Memory B cell (primary cell): ENCODE results near the gene HOXD11.
A peak's percentile ranks its signal among the peaks of the same experiment; 100 is the strongest.

Experiments
- ATAC-seq: fragments of 150-1000 bp; cut with Tn5 transposase; 2 replicates; pipeline ENCODE4 v1.10.0; 2021; ENCODE audit warnings: low read depth, mild to moderate bottlenecking, moderate library complexity
- DNase-seq, 2 donors: peaks; one replicate each; pipeline ENCODE4 v3.0.0; 2022; ENCODE audit warnings: low spot score in 2 of 2
- H3K27ac Mint-ChIP-seq: one replicate; pipeline ENCODE4 v1.8.0; 2022; ENCODE audit warnings: mild to moderate bottlenecking, moderate library complexity, mixed read lengths
- H3K27me3 Mint-ChIP-seq: one replicate; pipeline ENCODE4 v1.8.0; 2022; ENCODE audit warnings: mixed read lengths
- H3K36me3 Mint-ChIP-seq: one replicate; pipeline ENCODE4 v1.8.0; 2022; ENCODE audit warnings: mild to moderate bottlenecking, mixed read lengths
- H3K4me1 Mint-ChIP-seq: one replicate; pipeline ENCODE4 v1.8.0; 2022; ENCODE audit warnings: mixed read lengths
- H3K4me3 Mint-ChIP-seq: one replicate; pipeline ENCODE4 v1.8.0; 2022; ENCODE audit warnings: mild to moderate bottlenecking, moderate library complexity, mixed read lengths
- H3K9me3 Mint-ChIP-seq: one replicate; pipeline ENCODE4 v1.8.0; 2022; ENCODE audit warnings: mixed read lengths

The HOXD11 gene

DNA sequence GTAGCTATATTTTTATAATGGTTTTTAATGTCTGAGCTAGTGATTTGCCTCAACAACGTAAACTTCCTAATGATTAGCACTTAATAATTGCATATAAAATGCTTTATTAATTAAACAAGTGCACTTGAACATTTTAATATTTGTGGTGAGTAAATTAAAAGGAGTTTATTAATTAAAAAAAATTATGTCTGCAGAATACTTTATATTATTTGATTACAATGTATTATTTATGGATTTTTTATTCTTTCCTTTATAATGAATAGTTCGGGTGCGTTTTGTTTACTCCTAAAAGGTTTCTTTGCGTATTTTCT lies 24.7 kb downstream of the HOXD11 start:
- Mint-ChIP-seq H3K9me3 (peaks cover 2% of the 10 kb centered on the region), H3K36me3 (peaks cover 2% of the 10 kb centered on the region), H3K4me3 (no peak overlapping the region), H3K27ac (no peak overlapping the region), H3K27me3 (peaks cover 36% of the 10 kb centered on the region), H3K4me1 (peaks cover 12% of the 10 kb centered on the region)
- no peak for DNase-seq
- no peak for ATAC-seq

DNA sequence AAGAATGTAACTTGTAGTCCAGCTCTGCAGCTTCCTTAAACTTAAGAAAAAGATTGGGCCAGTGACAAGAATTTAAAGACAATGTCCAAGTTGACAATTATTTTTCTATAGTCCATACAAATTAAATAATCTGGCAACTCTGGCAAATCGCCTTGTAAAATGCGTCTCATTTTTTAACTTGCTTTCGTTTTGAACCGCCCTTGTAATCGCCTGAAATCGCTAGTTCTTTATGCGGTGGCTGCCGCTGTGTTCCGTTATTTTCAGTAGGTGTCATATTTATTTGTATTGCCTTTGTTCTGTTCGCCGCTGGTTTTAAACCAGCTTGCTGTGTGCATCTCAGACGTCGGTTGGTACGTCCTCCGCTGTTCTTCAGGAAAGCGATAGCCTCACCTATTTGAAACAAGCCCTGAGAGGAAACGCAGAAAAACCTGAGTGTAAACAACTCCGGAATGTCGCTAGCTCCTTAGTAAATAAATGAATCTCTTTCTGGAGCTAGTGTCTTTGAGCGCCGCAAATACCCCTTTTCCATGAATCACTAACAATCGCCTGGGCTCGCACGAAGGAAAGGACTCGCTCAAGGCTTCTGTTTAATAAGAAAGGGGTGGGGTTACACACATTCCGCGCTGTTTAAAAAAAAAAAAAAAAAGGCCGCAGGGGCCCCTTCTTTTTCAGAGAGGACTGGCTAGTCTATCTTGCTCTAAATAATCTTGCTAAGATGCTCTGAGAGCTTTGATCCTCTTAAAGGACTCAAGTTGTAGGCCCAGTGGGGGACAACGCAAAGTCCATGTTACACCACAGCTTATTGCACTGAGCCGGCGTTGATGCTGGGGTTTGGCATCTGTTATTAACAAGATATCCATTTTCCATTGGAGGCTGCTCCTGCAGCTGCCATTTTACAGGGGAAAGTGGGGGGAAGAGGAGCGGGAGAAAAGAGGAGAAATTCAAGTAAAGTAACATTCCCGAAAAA lies 25.4 kb downstream of the HOXD11 start:
- H3K9me3 Mint-ChIP-seq = peaks cover 2% of the 10 kb centered on the region
- peaks cover 35% of the 10 kb centered on the region for H3K27me3 Mint-ChIP-seq
- no peak overlapping the region for H3K27ac Mint-ChIP-seq
- peak overlapping the region; percentile 68 for H3K4me3 Mint-ChIP-seq
- ATAC-seq (no peak), DNase-seq (no peak)
- peaks cover 2% of the 10 kb centered on the region for H3K36me3 Mint-ChIP-seq
- H3K4me1 Mint-ChIP-seq = peaks cover 12% of the 10 kb centered on the region

DNA sequence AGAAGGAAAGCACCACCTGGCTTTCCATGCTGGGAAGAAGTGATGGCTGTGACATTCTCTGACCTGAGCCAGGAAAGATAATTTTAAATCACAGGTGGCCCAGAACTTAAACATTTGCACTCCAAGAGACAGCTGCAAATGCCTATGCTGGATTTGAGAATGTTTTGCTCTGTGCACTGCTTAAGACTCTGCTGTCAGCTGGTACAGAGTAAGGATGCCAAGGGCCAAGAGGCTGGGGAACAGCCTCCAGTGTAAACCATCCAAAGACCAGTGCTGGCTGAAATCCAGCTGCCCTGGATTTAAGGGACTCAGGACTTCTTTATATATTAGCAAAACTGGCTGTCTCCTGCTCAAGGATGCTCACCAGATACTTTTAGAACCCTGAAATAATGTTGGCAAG lies 26.3 kb downstream of the HOXD11 start:
- Mint-ChIP-seq H3K9me3 (peaks cover 2% of the 10 kb centered on the region), H3K27me3 (peaks cover 30% of the 10 kb centered on the region), H3K36me3 (peaks cover 2% of the 10 kb centered on the region), H3K27ac (no peak overlapping the region), H3K4me3 (no peak overlapping the region), H3K4me1 (peaks cover 12% of the 10 kb centered on the region)
- no peak for DNase-seq
- no peak for ATAC-seq

DNA sequence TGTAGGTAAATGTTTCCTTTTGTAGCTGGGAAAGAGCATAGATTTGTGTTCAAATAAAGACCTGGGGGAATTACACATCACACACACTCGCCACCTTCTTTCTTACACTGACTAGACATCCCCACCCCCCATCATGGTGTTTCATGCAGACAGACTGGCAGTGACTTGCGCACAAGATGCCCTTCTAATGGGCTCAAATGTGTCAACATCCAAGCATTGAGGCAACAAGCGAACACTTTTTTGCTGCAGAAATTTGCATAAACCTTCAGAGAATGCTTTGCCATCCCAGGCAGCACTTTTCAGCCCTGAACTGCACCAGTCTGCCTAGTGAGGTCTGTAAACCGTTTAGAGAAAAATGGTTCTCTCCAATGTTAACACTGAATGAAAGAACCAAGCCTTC lies 27.0 kb downstream of the HOXD11 start:
- ATAC-seq (no peak), DNase-seq (no peak)
- Mint-ChIP-seq H3K27me3 (peaks cover 32% of the 10 kb centered on the region), H3K4me3 (no peak overlapping the region), H3K27ac (no peak overlapping the region), H3K9me3 (peaks cover 2% of the 10 kb centered on the region), H3K36me3 (peaks cover 3% of the 10 kb centered on the region), H3K4me1 (peaks cover 9% of the 10 kb centered on the region)

DNA sequence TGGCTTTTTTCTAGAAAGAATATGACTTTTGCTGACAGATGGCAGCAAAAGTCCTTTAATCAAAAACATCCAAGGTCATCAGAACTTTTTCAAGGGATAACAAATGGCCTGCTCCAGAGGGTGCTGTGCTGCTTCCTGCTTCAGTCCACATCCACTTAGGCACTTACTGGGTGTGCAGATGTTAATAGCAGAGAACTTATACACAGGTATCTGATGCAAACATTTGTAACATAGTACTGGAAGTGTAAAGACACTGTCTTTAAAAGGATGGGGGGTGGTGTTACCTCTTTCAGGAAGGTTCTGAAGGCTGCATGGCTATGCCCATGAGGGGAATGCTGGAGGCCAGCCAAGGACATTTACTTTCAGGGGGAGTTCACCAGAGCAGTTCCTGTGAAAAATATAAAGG lies 28.0 kb downstream of the HOXD11 start:
- Mint-ChIP-seq H3K9me3 (peaks cover 2% of the 10 kb centered on the region), H3K36me3 (peaks cover 5% of the 10 kb centered on the region), H3K4me1 (peaks cover 9% of the 10 kb centered on the region), H3K4me3 (no peak overlapping the region), H3K27me3 (peaks cover 38% of the 10 kb centered on the region), H3K27ac (no peak overlapping the region)
- DNase-seq = no peak
- no peak for ATAC-seq

DNA sequence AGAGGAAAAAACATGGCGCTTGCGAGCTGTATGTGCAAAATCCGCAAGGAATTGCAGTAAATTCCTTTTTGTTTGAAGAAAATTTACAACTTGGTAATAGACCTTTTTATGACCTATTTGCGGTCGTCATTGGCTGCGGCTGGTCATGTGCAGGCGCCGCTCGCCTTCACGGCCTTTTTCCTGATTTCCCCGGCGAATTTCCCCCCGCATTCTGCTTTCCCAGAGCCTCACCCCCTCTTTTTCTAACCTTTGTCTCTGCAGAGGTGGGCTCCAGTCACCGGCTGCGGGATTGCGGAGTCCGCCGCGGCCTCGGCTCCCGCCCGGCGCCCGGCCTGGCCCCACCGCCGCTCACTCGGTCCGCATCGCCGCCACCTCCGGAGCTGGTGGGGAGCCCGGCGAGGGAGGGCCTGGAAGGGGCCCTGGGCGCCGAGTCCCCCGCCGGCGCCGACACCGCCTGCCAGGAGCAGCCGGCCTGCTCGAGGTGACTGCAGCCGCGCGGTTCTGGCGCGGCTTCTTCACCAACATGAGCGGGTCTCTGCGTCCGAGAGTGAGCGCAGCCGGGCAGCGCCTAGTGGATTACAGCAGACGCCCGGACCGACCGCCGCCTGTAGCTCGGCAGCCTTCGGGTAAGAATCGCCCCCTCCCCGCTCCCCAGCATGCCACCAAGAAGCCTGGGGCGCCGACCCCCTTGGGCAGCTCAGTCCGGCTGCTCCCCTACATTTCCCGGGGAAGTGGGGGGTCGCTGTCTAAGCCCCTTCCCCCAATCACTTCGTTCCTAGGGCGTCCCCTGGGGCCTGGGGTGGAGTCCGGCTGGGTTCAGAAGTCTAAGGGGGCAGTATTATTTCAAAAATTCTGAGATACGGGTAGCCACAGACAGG lies 29.5 kb downstream of the HOXD11 start:
- Mint-ChIP-seq H3K27me3 (peaks cover 39% of the 10 kb centered on the region), H3K4me1 (peaks cover 15% of the 10 kb centered on the region), H3K4me3 (no peak overlapping the region), H3K27ac (no peak overlapping the region), H3K9me3 (peaks cover 2% of the 10 kb centered on the region), H3K36me3 (peaks cover 3% of the 10 kb centered on the region)
- DNase-seq (no peak), ATAC-seq (no peak)

DNA sequence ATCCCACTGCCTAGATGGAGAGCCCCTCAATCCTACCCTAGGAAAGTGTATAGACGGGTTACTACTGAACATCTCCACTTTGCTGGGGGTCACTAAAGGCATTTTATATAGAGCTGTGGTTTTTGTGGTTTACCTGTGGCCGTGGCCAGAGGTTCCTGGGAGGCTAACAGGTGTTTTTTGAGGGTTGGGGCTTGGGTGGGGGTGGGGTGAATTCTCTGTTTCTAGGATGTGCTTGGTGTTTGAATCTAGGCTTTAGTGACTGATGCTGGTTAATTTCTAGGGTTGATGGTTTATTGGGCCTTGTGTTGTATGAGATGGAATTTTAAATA lies 30.1 kb downstream of the HOXD11 start:
- peaks cover 2% of the 10 kb centered on the region for H3K9me3 Mint-ChIP-seq
- peaks cover 3% of the 10 kb centered on the region for H3K36me3 Mint-ChIP-seq
- DNase-seq = no peak
- peaks cover 14% of the 10 kb centered on the region for H3K4me1 Mint-ChIP-seq
- no peak overlapping the region for H3K4me3 Mint-ChIP-seq
- H3K27ac Mint-ChIP-seq = no peak overlapping the region
- H3K27me3 Mint-ChIP-seq = peaks cover 39% of the 10 kb centered on the region
- no peak for ATAC-seq

DNA sequence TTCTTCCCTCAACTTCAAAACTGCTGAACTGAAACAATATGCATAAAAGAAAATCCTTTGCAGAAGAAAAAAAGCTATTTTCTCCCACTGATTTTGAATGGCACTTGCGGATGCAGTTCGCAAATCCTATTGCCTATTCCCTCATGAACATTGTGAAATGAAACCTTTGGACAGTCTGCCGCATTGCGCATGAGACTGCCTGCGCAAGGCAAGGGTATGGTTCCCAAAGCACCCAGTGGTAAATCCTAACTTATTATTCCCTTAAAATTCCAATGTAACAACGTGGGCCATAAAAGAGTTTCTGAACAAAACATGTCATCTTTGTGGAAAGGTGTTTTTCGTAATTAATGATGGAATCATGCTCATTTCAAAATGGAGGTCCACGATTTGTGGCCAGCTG lies 30.8 kb downstream of the HOXD11 start:
- no peak for ATAC-seq
- Mint-ChIP-seq H3K27me3 (peaks cover 37% of the 10 kb centered on the region), H3K4me1 (peaks cover 12% of the 10 kb centered on the region), H3K4me3 (no peak overlapping the region), H3K27ac (no peak overlapping the region), H3K9me3 (peaks cover 2% of the 10 kb centered on the region), H3K36me3 (peaks cover 3% of the 10 kb centered on the region)
- DNase-seq = no peak

DNA sequence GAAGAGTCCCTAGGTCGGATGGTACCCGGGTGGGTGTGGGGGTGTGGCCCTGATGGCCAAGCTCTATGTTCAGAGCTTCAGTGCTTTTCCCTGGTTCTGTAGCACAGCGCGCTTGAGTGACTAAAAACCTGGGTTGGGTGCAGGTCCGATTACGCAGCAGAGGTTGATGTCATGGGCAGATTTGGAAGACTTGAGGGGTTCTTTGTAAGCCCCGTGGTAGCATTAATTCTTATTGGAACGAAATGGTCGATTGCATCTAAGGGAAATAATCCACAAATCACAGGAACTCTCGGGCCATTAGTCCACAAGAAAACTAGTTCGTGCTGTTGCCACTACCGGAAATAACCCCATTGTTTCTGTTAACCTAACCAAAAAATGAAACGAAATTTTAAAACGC lies 31.4 kb downstream of the HOXD11 start:
- Mint-ChIP-seq H3K4me1 (peaks cover 12% of the 10 kb centered on the region), H3K27ac (no peak overlapping the region), H3K36me3 (peaks cover 3% of the 10 kb centered on the region), H3K9me3 (peaks cover 2% of the 10 kb centered on the region), H3K4me3 (no peak overlapping the region), H3K27me3 (peaks cover 38% of the 10 kb centered on the region)
- ATAC-seq (no peak), DNase-seq (no peak)

DNA sequence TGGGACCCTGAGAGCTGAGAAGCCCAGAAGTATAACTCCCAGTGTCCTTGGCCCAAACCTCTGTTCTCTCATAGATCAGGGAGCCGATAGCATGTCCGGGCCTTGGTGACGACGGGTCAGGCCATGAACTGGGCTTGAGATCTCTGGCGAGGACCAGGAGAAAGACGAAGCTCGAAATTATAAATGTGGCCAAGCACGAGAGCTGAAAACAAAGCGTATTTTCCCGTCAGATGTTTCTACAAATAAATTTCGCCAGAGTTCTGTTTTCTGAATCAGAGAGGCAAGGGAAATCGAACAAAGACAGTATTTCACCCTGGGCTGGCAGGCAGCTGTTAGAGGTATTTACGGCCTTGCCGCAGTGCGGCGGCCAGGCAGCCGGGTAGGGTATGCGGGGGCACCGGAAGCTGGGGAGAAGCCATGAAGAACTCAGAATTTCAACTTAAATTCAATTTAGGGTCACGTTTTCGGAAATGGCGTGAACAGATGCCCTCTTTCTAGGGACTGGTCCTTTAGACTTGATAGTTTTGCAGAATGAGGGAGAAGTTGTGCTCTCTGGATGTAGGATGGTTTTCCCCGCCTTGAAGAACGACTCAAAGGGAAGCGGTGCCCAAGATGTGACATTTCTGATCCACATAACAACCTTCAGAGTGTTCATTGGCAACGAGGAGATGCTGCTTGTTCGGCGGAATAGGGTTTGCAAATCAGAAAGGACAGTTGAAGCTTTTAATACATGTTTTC lies 32.0 kb downstream of the HOXD11 start:
- peaks cover 38% of the 10 kb centered on the region for H3K27me3 Mint-ChIP-seq
- no peak overlapping the region for H3K27ac Mint-ChIP-seq
- peaks cover 12% of the 10 kb centered on the region for H3K4me1 Mint-ChIP-seq
- H3K9me3 Mint-ChIP-seq = peaks cover 2% of the 10 kb centered on the region
- DNase-seq = no peak
- H3K4me3 Mint-ChIP-seq = no peak overlapping the region
- H3K36me3 Mint-ChIP-seq = peaks cover 3% of the 10 kb centered on the region
- no peak for ATAC-seq

DNA sequence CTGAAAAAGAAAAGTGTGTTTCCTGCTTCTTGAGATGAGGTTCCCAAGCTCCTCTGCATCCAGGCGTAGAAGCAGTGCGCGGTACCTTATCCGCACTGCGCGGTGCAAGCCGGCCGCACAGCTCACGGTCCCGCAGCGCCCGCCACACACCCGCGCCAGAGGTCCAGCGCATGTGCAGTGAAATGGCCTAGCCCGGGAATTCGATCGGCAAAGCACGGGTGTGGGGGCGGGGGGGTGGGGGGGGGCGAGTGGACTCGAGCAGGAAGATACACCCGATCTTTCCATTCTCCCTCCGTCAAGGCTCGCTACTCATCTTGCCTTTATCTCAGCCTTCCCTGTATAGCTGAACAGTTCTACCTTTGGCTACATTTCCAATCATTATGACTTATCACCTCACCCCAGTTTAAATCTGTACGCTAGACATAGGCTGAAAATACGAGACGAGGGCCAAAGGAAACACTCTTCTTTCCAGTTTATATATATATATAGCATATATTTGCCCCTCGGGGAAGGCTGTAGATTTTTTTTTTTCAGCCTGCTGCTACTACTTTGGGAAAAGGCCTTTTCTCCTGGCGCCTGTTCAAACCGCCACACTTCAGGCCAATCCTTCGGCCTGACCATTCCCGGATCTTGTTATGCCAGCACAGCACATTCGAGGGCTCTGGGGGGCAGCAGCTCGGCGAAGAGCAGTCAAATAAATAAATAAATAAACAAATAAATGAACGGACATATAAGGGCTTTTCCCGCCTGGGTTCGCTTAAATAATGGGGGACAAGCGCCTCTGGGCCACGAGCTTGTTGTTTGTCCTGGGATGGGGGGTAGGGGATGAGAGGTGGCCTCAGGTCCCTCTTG lies 32.8 kb downstream of the HOXD11 start:
- peaks cover 2% of the 10 kb centered on the region for H3K9me3 Mint-ChIP-seq
- no peak overlapping the region for H3K4me3 Mint-ChIP-seq
- H3K27me3 Mint-ChIP-seq = peaks cover 39% of the 10 kb centered on the region
- H3K27ac Mint-ChIP-seq = no peak overlapping the region
- H3K4me1 Mint-ChIP-seq = peaks cover 12% of the 10 kb centered on the region
- ATAC-seq = no peak
- DNase-seq = no peak
- peaks cover 3% of the 10 kb centered on the region for H3K36me3 Mint-ChIP-seq

DNA sequence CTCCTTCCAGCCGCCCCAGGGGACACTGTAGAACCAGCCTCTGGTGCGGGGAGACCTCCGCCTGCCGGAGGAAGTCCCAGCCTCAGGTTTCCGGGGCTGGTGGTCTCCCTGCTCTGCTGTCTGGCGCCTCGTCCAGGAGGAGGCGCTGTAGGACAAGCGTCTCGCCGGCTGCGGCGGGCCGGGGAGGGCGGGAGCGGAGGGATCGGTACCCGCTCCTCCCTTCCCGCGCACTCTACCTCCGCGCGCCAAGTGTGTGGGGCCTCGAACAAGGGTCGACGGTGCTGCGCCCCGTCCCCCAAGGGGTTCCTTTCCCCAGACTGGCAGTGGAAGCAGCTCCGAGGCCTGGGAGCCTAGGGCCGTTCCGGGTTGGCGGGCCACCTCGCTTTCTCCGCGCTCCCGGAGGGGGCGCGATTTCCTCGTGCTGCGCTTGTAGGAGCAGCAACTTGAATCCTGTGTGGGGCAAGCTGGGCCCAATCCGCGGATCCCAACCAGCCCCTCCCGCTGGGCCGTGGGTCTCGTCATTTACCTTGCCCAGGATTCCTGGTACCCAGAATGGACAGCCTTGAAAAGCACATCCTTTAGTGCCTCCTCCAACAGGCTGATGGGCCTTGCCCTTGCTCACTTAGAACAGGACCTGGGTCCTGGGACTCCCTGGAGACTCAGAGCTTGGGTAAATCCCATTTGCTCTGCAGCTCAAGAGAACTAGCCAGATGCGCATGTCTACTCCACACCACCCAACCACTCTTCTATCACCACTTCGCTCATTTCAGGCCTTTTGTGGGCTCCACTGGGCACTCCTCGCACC lies 33.6 kb downstream of the HOXD11 start:
- peak; percentile 52 to 78 for DNase-seq
- Mint-ChIP-seq H3K27ac (no peak overlapping the region), H3K36me3 (peaks cover 3% of the 10 kb centered on the region), H3K27me3 (peaks cover 40% of the 10 kb centered on the region), H3K4me1 (peaks cover 10% of the 10 kb centered on the region), H3K9me3 (peaks cover 1% of the 10 kb centered on the region), H3K4me3 (peak overlapping the region; percentile 2)
- ATAC-seq = peak; percentile 82

DNA sequence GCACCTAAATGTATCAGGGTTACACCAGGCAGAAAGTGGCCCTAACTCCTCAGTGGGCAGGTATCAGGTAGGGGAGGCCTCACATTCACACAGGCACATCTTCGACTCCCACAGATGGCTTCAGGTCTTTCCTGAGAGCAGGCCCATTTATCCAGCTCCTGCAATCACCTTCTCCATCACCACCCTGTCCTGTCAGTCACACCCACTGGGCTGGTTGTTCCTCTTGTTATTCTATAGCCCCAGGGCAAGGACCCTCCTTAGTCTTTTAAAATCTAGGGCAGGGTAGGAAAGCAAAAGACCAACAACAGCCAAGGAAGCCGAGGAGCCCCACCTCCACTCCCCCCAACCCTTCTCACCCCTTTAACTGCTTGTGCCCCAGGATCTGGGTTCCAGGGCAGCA lies 35.2 kb downstream of the HOXD11 start:
- Mint-ChIP-seq H3K9me3 (no peaks in the 10 kb centered on the region), H3K4me1 (peaks cover 5% of the 10 kb centered on the region), H3K27ac (no peak overlapping the region), H3K4me3 (no peak overlapping the region), H3K36me3 (peaks cover 3% of the 10 kb centered on the region), H3K27me3 (peaks cover 35% of the 10 kb centered on the region)
- ATAC-seq = no peak
- no peak for DNase-seq
